WTC11 (cell line): ENCODE data around the gene C10orf120. TPM values are rescaled to one million over a fixed set of nuclear protein-coding genes. Genes with fewer than 3 reads are reported as not detected.

Source experiments
- ATAC-seq: fragments of 200-7000 bp; cut with Tn5 transposase; 2 replicates; pipeline ENCODE4 v1.10.0; 2021; ENCODE audit warnings: mild to moderate bottlenecking, moderate library complexity
- CTCF ChIA-PET: fragments of 300-600 bp; sonication (Branson Sonifier 250); formaldehyde crosslinking; loops from one replicate; lab custom pipeline; 2021; ENCODE audit warnings: antibody characterized with exemption; lab: Charles Lee
- POLR2A ChIA-PET: fragments of 350-600 bp; sonication (Branson Sonifier 250); formaldehyde crosslinking; loops from one replicate; lab custom pipeline; 2021; ENCODE audit warnings: antibody characterized with exemption; lab: Charles Lee
- DNase-seq: peaks from one replicate; pipeline ENCODE4 v3.0.0; 2021; ENCODE audit warnings: low spot score
- H3K27ac Mint-ChIP-seq: 2 replicates; pipeline ENCODE4 v1.8.0; 2021; ENCODE audit warnings: mixed read lengths
- H3K27me3 Mint-ChIP-seq: 2 replicates; pipeline ENCODE4 v1.8.0; 2021; ENCODE audit warnings: low read depth, mild to moderate bottlenecking, moderate library complexity, mixed read lengths
- H3K36me3 Mint-ChIP-seq: 2 replicates; pipeline ENCODE4 v1.8.0; 2021; ENCODE audit warnings: mixed read lengths
- H3K4me1 Mint-ChIP-seq: 2 replicates; pipeline ENCODE4 v1.8.0; 2022; ENCODE audit warnings: mixed read lengths
- H3K4me3 Mint-ChIP-seq: 2 replicates; pipeline ENCODE4 v1.8.0; 2021; ENCODE audit warnings: mild to moderate bottlenecking, moderate library complexity, mixed read lengths
- H3K9me3 Mint-ChIP-seq: 2 replicates; pipeline ENCODE4 v1.8.0; 2021; ENCODE audit warnings: mixed read lengths
- CREM ChIP-seq: sonication (generic); formaldehyde crosslinking; IDR thresholded peaks from 2 replicates; pipeline ENCODE4 v1.8.1; 2022; ENCODE audit warnings: mild to moderate bottlenecking, missing genetic modification reagents, moderate library complexity
- ELF4 ChIP-seq: sonication (generic); formaldehyde crosslinking; IDR thresholded peaks from 2 replicates; pipeline ENCODE4 v1.8.1; 2022; ENCODE audit warnings: low read depth, mild to moderate bottlenecking, moderate library complexity, missing genetic modification reagents
- EMX1 ChIP-seq: fragments of 250-450 bp; sonication (Bioruptor Pico); IDR thresholded peaks from 2 replicates; pipeline ENCODE4 v1.8.0; 2021; ENCODE audit warnings: mild to moderate bottlenecking
- HMGA2 ChIP-seq: fragments of 250-450 bp; sonication (Bioruptor Pico); IDR thresholded peaks from 2 replicates; pipeline ENCODE4 v1.4.0; 2021; ENCODE audit warnings: mild to moderate bottlenecking, moderate library complexity
- IRF1 ChIP-seq: sonication (generic); formaldehyde crosslinking; IDR thresholded peaks from 2 replicates; pipeline ENCODE4 v1.8.0; 2023; ENCODE audit warnings: missing genetic modification reagents
- MXD4 ChIP-seq: fragments of 250-450 bp; sonication (Bioruptor Pico); IDR thresholded peaks from 2 replicates; pipeline ENCODE4 v1.8.0; 2021; ENCODE audit warnings: mild to moderate bottlenecking, moderate library complexity, borderline replicate concordance
- NFE2L1 ChIP-seq: sonication (generic); formaldehyde crosslinking; IDR thresholded peaks from 2 replicates; pipeline ENCODE4 v1.8.1; 2023; ENCODE audit warnings: missing genetic modification reagents
- NFYB ChIP-seq: sonication (generic); formaldehyde crosslinking; conservative IDR thresholded peaks from 2 replicates; pipeline ENCODE4 v1.8.0; 2022; ENCODE audit warnings: low read depth, missing genetic modification reagents
- NR1H2 ChIP-seq: sonication (generic); formaldehyde crosslinking; IDR thresholded peaks from 2 replicates; pipeline ENCODE4 v1.9.0; 2021; ENCODE audit warnings: mild to moderate bottlenecking, moderate library complexity, missing genetic modification reagents
- NR3C1 ChIP-seq: sonication (generic); formaldehyde crosslinking; conservative IDR thresholded peaks from 2 replicates; pipeline ENCODE4 v1.8.1; 2023; ENCODE audit warnings: low read depth, mild to moderate bottlenecking, missing genetic modification reagents
- RORB ChIP-seq: fragments of 250-450 bp; sonication (Bioruptor Pico); IDR thresholded peaks from 2 replicates; pipeline ENCODE4 v1.9.0; 2021; ENCODE audit warnings: mild to moderate bottlenecking
- ZMAT4 ChIP-seq: fragments of 250-450 bp; sonication (Bioruptor Pico); IDR thresholded peaks from 2 replicates; pipeline ENCODE4 v1.9.0; 2021; ENCODE audit warnings: mild to moderate bottlenecking
- ZNF138 ChIP-seq: sonication (generic); formaldehyde crosslinking; conservative IDR thresholded peaks from 2 replicates; pipeline ENCODE4 v1.8.1; 2022; ENCODE audit warnings: mild to moderate bottlenecking, moderate library complexity, missing genetic modification reagents
- ZNF281 ChIP-seq: sonication (generic); formaldehyde crosslinking; IDR thresholded peaks from 2 replicates; pipeline ENCODE4 v1.8.0; 2023; ENCODE audit warnings: mild to moderate bottlenecking, missing genetic modification reagents
- ZNF671 ChIP-seq: fragments of 250-450 bp; sonication (Bioruptor Pico); IDR thresholded peaks from 2 replicates; pipeline ENCODE4 v1.8.0; 2021; ENCODE audit warnings: mild to moderate bottlenecking
- total RNA-seq: library from RNA; stranded (reverse); gene quantifications from 3 replicates; pipeline ENCODE4 v1.2.3, GENCODE V29; 2021
- TF ChIP-seq, protein P1 (sequence below): sonication (generic); formaldehyde crosslinking; IDR thresholded peaks from 2 replicates; pipeline ENCODE4 v1.8.1; 2022; ENCODE audit warnings: low read depth, mild to moderate bottlenecking, moderate library complexity, missing genetic modification reagents, borderline replicate concordance
- TF ChIP-seq, protein P2 (sequence below): sonication (generic); formaldehyde crosslinking; IDR thresholded peaks from 2 replicates; pipeline ENCODE4 v1.8.1; 2023; ENCODE audit warnings: mild to moderate bottlenecking, missing genetic modification reagents, moderate library complexity
- TF ChIP-seq, protein P3 (sequence below): sonication (generic); formaldehyde crosslinking; IDR thresholded peaks from 2 replicates; pipeline ENCODE4 v1.8.1; 2022; ENCODE audit warnings: mild to moderate bottlenecking, moderate library complexity, missing genetic modification reagents

The C10orf120 gene
- total RNA-seq, 1 experiment from 2014 or later = not detected

- no peak overlapping the region for H3K4me3 Mint-ChIP-seq
- CTCF ChIA-PET = no interaction called here
- H3K4me1 Mint-ChIP-seq = no peaks in the 10 kb centered on the region
- no peak overlapping the region for H3K27ac Mint-ChIP-seq
- no peak for TF ChIP-seq ELF4 (CRISPR knock-in tag)
- TF ChIP-seq NFYB (CRISPR knock-in tag) = no peak
- TF ChIP-seq MXD4 (CRISPR knock-in tag) = no peak
- no peak for TF ChIP-seq ZNF671 (CRISPR knock-in tag)
- no peak for TF ChIP-seq NFE2L1
- no peak for TF ChIP-seq NR3C1 (CRISPR knock-in tag)
- TF ChIP-seq ZNF138 (CRISPR knock-in tag) = no peak
- no peak for TF ChIP-seq ZMAT4 (CRISPR knock-in tag)
- no peak for TF ChIP-seq HMGA2 (CRISPR knock-in tag)
- TF ChIP-seq, all 79 proteins: peak for 0
- ATAC-seq (no peak), DNase-seq (no peak)
- peaks cover 22% of the 10 kb centered on the region for H3K27me3 Mint-ChIP-seq
- POLR2A ChIA-PET = no interaction called here
- peaks cover 28% of the 10 kb centered on the region for H3K9me3 Mint-ChIP-seq
- H3K36me3 Mint-ChIP-seq = peaks cover 6% of the 10 kb centered on the region; the same call in 1 of the 2 replicates
These were observed 17.1 kb downstream of the C10orf120 start for GRCh38 chr10:122682522-122682921.

DNA sequence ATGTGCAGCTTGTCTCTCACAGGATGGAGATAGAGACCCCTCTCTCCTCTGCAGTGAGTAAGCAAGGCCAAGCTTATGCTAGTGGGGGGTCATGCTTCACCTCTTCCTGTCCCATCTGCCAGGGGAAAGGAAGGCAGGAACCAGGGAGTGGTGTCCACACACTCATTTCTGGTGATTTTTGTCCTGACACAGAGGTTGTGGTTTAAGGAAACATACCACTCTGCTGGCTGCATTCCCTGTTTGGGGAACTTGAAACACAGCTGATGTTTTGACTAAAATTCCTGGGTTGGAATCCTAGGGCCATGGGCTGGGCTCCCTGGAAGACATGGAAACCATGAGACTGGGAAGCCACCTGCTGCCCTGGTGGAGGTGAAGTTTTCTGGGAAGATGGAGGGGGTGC lies 21.4 kb downstream of the C10orf120 start:
- H3K36me3 Mint-ChIP-seq = no peaks in the 10 kb centered on the region
- TF ChIP-seq, protein P1, sequence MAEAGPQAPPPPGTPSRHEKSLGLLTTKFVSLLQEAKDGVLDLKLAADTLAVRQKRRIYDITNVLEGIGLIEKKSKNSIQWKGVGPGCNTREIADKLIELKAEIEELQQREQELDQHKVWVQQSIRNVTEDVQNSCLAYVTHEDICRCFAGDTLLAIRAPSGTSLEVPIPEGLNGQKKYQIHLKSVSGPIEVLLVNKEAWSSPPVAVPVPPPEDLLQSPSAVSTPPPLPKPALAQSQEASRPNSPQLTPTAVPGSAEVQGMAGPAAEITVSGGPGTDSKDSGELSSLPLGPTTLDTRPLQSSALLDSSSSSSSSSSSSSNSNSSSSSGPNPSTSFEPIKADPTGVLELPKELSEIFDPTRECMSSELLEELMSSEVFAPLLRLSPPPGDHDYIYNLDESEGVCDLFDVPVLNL (CRISPR knock-in tag) = no peak
- TF ChIP-seq EMX1 (CRISPR knock-in tag) (no peak), ZNF281 (no peak), CREM (CRISPR knock-in tag) (no peak), RORB (CRISPR knock-in tag) (no peak), NR1H2 (CRISPR knock-in tag) (no peak), IRF1 (CRISPR knock-in tag) (no peak)
- TF ChIP-seq, protein P2, sequence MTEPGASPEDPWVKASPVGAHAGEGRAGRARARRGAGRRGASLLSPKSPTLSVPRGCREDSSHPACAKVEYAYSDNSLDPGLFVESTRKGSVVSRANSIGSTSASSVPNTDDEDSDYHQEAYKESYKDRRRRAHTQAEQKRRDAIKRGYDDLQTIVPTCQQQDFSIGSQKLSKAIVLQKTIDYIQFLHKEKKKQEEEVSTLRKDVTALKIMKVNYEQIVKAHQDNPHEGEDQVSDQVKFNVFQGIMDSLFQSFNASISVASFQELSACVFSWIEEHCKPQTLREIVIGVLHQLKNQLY (CRISPR knock-in tag) = no peak
- TF ChIP-seq, protein P3, sequence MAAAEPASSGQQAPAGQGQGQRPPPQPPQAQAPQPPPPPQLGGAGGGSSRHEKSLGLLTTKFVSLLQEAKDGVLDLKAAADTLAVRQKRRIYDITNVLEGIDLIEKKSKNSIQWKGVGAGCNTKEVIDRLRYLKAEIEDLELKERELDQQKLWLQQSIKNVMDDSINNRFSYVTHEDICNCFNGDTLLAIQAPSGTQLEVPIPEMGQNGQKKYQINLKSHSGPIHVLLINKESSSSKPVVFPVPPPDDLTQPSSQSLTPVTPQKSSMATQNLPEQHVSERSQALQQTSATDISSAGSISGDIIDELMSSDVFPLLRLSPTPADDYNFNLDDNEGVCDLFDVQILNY (CRISPR knock-in tag) = no peak
- TF ChIP-seq, all 79 proteins: peak for 0
- DNase-seq = no peak
- Mint-ChIP-seq H3K27me3 (peaks cover 1% of the 10 kb centered on the region), H3K27ac (no peak overlapping the region), H3K4me3 (no peak overlapping the region), H3K9me3 (peaks cover 6% of the 10 kb centered on the region; the same call in 1 of the 2 replicates), H3K4me1 (peaks cover 4% of the 10 kb centered on the region; the same call in 1 of the 2 replicates)
- POLR2A ChIA-PET = no interaction called here
- CTCF ChIA-PET = no interaction called here
- ATAC-seq = no peak
